Activated T-cell treated with anti-CD3 and anti-CD28 coated beads, Interleukin-2, amount 50 U/mL, for 48 hours (primary cell): ENCODE measurements around the gene MAP3K14.

Experiments
- DNase-seq, 2 experiments: peaks; one replicate each; pipeline ENCODE4 v3.0.0-alpha.2; 2020

Gene MAP3K14

GRCh38 chr17:45300060-45300751 is 16.6 kb downstream of the MAP3K14 start:
- DNase-seq, result no peak

- no peak for DNase-seq
These were observed 17.5 kb downstream of the MAP3K14 start for GRCh38 chr17:45299361-45299760.

- DNase-seq, result no peak
These were observed 18.1 kb downstream of the MAP3K14 start for GRCh38 chr17:45298546-45299285.

- no peak for DNase-seq
These were observed 20.0 kb downstream of the MAP3K14 start for GRCh38 chr17:45296833-45297124.

- DNase-seq, result no peak
These were observed 20.6 kb downstream of the MAP3K14 start for GRCh38 chr17:45296003-45296832.

GRCh38 chr17:45294506-45294905 is 22.3 kb downstream of the MAP3K14 start:
- DNase-seq, result no peak

- peak in 1 of 2 experiments; percentile 55 for DNase-seq
These were observed 23.2 kb downstream of the MAP3K14 start for GRCh38 chr17:45293413-45294211.

- DNase-seq, result no peak
These were observed 24.0 kb downstream of the MAP3K14 start for GRCh38 chr17:45292696-45293412.

- no peak for DNase-seq
These were observed 25.5 kb downstream of the MAP3K14 start for GRCh38 chr17:45291171-45291805.

- no peak for DNase-seq
These were observed 26.5 kb downstream of the MAP3K14 start for GRCh38 chr17:45290269-45290765.

- DNase-seq, result no peak
These were observed 27.2 kb downstream of the MAP3K14 start for GRCh38 chr17:45289301-45290268.

- DNase-seq, result no peak
These were observed 28.0 kb downstream of the MAP3K14 start for GRCh38 chr17:45288825-45289224.

GRCh38 chr17:45287526-45288500 is 29.0 kb downstream of the MAP3K14 start:
- no peak for DNase-seq

- DNase-seq, result no peak
These were observed 30.5 kb downstream of the MAP3K14 start for GRCh38 chr17:45286286-45286685.

- DNase-seq, result peak; percentile 66 to 71
These were observed 32.4 kb downstream of the MAP3K14 start for GRCh38 chr17:45284176-45285140.

GRCh38 chr17:45283711-45284110 is 33.1 kb downstream of the MAP3K14 start:
- no peak for DNase-seq
